Measurements from ENCODE around the gene KTN1.

KTN1 gene

GRCh38 chr14:55547650-55548315, 32.2 kb upstream of the KTN1 start:
- DNase-seq (ENCODE audit: low read depth, low spot score): no peak
- ChIA-PET POLR2A (no interaction called here), CTCF (interaction anchor here (1.3 kb wide), 1 partner anchor 102 kb away, joined by 5 read pairs; no protein-coding TSS in a partner anchor)
- no peak overlapping the region for H3K4me3 ChIP-seq (ENCODE audit: low read depth, low read length)
- TF ChIP-seq CTCF (IDR thresholded peaks at IDR 0.05; ENCODE audit: insufficient read depth, low read length, missing control alignments): no peak

GRCh38 chr14:55553791-55554190, 26.2 kb upstream of the KTN1 start:
- ChIA-PET CTCF (no interaction called here), POLR2A (no interaction called here)
- no peak for TF ChIP-seq CTCF (IDR thresholded peaks at IDR 0.05; ENCODE audit: insufficient read depth, low read length, missing control alignments)
- H3K4me3 ChIP-seq (ENCODE audit: low read depth, low read length): no peak overlapping the region
- DNase-seq (ENCODE audit: low read depth, low spot score): no peak

GRCh38 chr14:55556929-55557623, 22.9 kb upstream of the KTN1 start:
- no peak for TF ChIP-seq CTCF (IDR thresholded peaks at IDR 0.05; ENCODE audit: insufficient read depth, low read length, missing control alignments)
- DNase-seq (ENCODE audit: low read depth, low spot score): peak; percentile 85
- H3K4me3 ChIP-seq (ENCODE audit: low read depth, low read length): no peak overlapping the region
- POLR2A ChIA-PET: no interaction called here
- CTCF ChIA-PET: interaction anchor here (1.0 to 2.0 kb wide), 3 partner anchors 14 to 115 kb away, joined by 3 to 13 read pairs (median 3); no protein-coding TSS in a partner anchor

- CTCF ChIA-PET: interaction anchor here (1.2 kb wide), 1 partner anchor 116 kb away, joined by 3 read pairs; no protein-coding TSS in a partner anchor
These were observed 17.9 kb upstream of the KTN1 start for GRCh38 chr14:55562135-55562534.

GRCh38 chr14:55568618-55569017, 11.4 kb upstream of the KTN1 start:
- POLR2A ChIA-PET: no interaction called here
- DNase-seq (ENCODE audit: low read depth, low spot score): no peak
- no peak overlapping the region for H3K4me3 ChIP-seq (ENCODE audit: low read depth, low read length)
- CTCF ChIA-PET: no interaction called here
- no peak for TF ChIP-seq CTCF (IDR thresholded peaks at IDR 0.05; ENCODE audit: insufficient read depth, low read length, missing control alignments)

More at GRCh38 chr14:55562135-55562534, 17.9 kb upstream of the KTN1 start:
- POLR2A ChIA-PET: no interaction called here
- no peak for DNase-seq (ENCODE audit: low read depth, low spot score)
- TF ChIP-seq CTCF (IDR thresholded peaks at IDR 0.05; ENCODE audit: insufficient read depth, low read length, missing control alignments): no peak
- H3K4me3 ChIP-seq (ENCODE audit: low read depth, low read length): no peak overlapping the region

- DNase-seq (ENCODE audit: low read depth, low spot score): no peak
- ChIA-PET CTCF (interaction anchor here (1.0 kb wide), 1 partner anchor 125 kb away, joined by 3 read pairs; no protein-coding TSS in a partner anchor), POLR2A (no interaction called here)
- no peak overlapping the region for H3K4me3 ChIP-seq (ENCODE audit: low read depth, low read length)
- no peak for TF ChIP-seq CTCF (IDR thresholded peaks at IDR 0.05; ENCODE audit: insufficient read depth, low read length, missing control alignments)
These were observed 8.7 kb upstream of the KTN1 start for GRCh38 chr14:55571125-55571889.

Data from AG04449 (cell line).